Astrocyte of the spinal cord (primary cell): ENCODE measurements around the gene GBF1.

Source experiments
- DNase-seq: peaks from one replicate; pipeline ENCODE4 v3.0.0; 2011; ENCODE audit warnings: low read depth, low spot score
- H3K4me3 ChIP-seq: 2 replicates; pipeline ENCODE4 v1.5.1; 2011; ENCODE audit warnings: low read depth, mild to moderate bottlenecking, low read length, moderate library complexity
- CTCF ChIP-seq: IDR thresholded peaks from 2 replicates; pipeline ENCODE4 v1.5.1; 2012; ENCODE audit warnings: low read depth, mild to moderate bottlenecking, low read length, inconsistent platforms
- in situ Hi-C: cut with HindIII; loops from 2 replicates; pipeline ENCODE4 v1.10.0; 2017; ENCODE audit warnings: low sequenced_read_pairs

Gene GBF1

GRCh38 chr10:102342458-102342857 is 97.1 kb downstream of the GBF1 start:
- H3K4me3 ChIP-seq: no peak overlapping the region
- in situ Hi-C loops: no loop called here

GRCh38 chr10:102342958-102343357 is 97.6 kb downstream of the GBF1 start:
- H3K4me3 ChIP-seq: no peak overlapping the region
- no peak for TF ChIP-seq CTCF
- peak; percentile 87 for DNase-seq
- in situ Hi-C loops: no loop called here

More at GRCh38 chr10:102342458-102342857, 97.1 kb downstream of the GBF1 start:
- DNase-seq: peak; percentile 19
- no peak for TF ChIP-seq CTCF

DNA sequence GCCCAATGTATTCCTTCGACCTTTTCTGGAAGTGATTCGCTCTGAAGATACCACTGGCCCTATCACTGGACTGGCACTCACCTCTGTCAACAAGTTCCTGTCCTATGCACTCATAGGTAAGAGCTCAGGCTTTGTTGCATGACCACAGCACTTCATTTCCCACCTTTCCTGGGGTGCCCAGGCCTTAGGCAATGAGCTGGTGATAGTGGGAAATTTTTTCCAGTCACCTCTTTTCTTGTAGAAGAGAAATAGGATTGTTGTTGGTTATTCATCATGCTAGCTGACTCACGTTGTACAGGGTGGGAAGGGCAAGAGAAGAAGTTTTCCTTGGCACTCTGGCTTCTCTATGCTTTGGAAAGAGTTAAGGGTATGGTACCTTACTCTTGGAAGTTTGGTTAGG is 98.7 kb downstream of the GBF1 start:
- H3K4me3 ChIP-seq: no peak overlapping the region
- in situ Hi-C loops: no loop called here
- peak; percentile 47 for DNase-seq
- no peak for TF ChIP-seq CTCF

DNA sequence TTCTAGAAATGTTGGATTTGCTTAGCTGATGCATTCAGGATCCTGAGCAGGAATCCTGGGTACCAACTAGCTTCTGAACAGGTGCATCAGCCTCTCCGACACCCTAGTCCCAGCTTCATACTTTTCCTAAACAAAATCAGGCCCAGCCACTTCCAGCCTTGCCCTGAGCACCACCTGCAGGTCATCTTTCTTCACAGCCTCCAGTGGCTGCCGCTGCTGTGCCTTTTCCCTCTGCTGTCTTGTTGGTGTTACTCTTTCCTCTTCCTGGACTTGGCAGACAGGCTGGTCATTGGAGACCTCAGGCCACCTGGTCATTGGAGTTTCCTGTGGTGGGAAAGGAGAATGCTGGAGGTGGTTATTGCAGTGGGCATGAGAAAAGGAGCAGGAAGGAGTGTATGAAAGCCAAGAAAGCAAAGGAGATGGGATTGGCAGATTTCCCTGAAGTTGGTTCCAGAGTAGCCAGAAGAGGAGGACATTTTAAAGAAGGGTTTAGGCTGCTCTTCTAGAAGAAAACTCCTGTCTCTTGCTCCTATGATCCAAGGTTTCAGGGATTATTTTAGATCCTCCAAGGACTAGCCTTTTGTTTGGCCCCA is 102.0 kb downstream of the GBF1 start:
- in situ Hi-C loops: no loop called here
- peak; percentile 77 for TF ChIP-seq CTCF

GRCh38 chr10:102352066-102352715 is 106.9 kb downstream of the GBF1 start:
- in situ Hi-C loops: no loop called here
- peak; percentile 65 for DNase-seq

More for the DNA sequence above, 102.0 kb downstream of the GBF1 start:
- peak; percentile 65 for DNase-seq
- H3K4me3 ChIP-seq: no peak overlapping the region

DNA sequence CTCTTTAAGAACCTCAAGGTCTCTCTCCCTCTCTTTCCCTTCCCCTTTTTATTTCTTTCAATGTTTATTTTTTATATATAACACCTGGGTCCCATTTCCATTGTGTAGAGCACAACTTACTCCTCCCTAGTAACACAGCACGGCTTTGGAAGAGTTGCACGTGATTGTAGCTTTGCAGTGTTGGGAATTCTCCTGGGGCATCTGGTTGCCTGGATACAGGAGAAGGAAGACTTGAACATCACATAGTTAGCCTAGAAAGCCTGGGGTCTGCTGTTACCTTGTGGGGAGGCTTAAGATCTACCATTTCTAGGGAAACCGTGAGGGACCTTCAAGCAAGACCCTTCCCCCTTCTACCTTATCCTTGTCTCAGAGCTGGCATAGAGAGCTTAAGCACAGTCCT is 109.1 kb downstream of the GBF1 start:
- in situ Hi-C loops: no loop called here
- H3K4me3 ChIP-seq: no peak overlapping the region
- no peak for TF ChIP-seq CTCF
- no peak for DNase-seq

More at GRCh38 chr10:102352066-102352715, 106.9 kb downstream of the GBF1 start:
- H3K4me3 ChIP-seq: no peak overlapping the region
- TF ChIP-seq CTCF: peak; percentile 91
